GM13977 (cell line): ENCODE measurements around the gene MITF.

Experiments used
- DNase-seq: peaks from one replicate; pipeline ENCODE4 v3.0.0; 2012; ENCODE audit warnings: low spot score
- CTCF ChIP-seq: IDR thresholded peaks from 2 replicates; pipeline ENCODE4 v1.5.1; 2012; ENCODE audit warnings: mild to moderate bottlenecking, control low read depth; ENCODE audit not compliant: insufficient read depth; ENCODE audit errors: extremely low read depth, missing control alignments
- in situ Hi-C: fragments of 300-500 bp; cut with MboI; formaldehyde crosslinking; loops from one replicate; pipeline ENCODE4 v1.12.0; 2022; ENCODE audit warnings: low sequenced_read_pairs, low pct_unique_long_range_greater_than_20kb, mixed read lengths, inconsistent platforms; ENCODE audit not compliant: unreplicated experiment

MITF gene

GRCh38 chr3:69697381-69697780 lies 41.9 kb upstream of the MITF start:
- no peak for TF ChIP-seq CTCF
- in situ Hi-C loops, result no loop called here
- no peak for DNase-seq

GRCh38 chr3:69698728-69699127 lies 40.5 kb upstream of the MITF start:
- in situ Hi-C loops, result no loop called here
- no peak for DNase-seq
- no peak for TF ChIP-seq CTCF

GRCh38 chr3:69699183-69699582 lies 40.1 kb upstream of the MITF start:
- in situ Hi-C loops, result no loop called here
- no peak for DNase-seq
- no peak for TF ChIP-seq CTCF

- in situ Hi-C loops, result no loop called here
- no peak for DNase-seq
- TF ChIP-seq CTCF, result no peak
Measured at GRCh38 chr3:69700949-69701348, 38.3 kb upstream of the MITF start.

GRCh38 chr3:69710153-69710977 lies 28.9 kb upstream of the MITF start:
- TF ChIP-seq CTCF, result no peak
- in situ Hi-C loops, result no loop called here
- DNase-seq, result no peak

GRCh38 chr3:69712269-69712668 lies 27.0 kb upstream of the MITF start:
- in situ Hi-C loops, result no loop called here
- TF ChIP-seq CTCF, result no peak
- DNase-seq, result no peak
